ENCODE measurements around the gene SCIMP. TPM values are rescaled to one million over a fixed set of nuclear protein-coding genes. Genes with fewer than 3 reads are reported as not detected.
A peak's percentile ranks its signal among the peaks of the same experiment; 100 is the strongest.

Gene SCIMP
- total RNA-seq (ENCODE audit: unreplicated experiment) = not detected
- long read RNA-seq = 0 reads

DNA sequence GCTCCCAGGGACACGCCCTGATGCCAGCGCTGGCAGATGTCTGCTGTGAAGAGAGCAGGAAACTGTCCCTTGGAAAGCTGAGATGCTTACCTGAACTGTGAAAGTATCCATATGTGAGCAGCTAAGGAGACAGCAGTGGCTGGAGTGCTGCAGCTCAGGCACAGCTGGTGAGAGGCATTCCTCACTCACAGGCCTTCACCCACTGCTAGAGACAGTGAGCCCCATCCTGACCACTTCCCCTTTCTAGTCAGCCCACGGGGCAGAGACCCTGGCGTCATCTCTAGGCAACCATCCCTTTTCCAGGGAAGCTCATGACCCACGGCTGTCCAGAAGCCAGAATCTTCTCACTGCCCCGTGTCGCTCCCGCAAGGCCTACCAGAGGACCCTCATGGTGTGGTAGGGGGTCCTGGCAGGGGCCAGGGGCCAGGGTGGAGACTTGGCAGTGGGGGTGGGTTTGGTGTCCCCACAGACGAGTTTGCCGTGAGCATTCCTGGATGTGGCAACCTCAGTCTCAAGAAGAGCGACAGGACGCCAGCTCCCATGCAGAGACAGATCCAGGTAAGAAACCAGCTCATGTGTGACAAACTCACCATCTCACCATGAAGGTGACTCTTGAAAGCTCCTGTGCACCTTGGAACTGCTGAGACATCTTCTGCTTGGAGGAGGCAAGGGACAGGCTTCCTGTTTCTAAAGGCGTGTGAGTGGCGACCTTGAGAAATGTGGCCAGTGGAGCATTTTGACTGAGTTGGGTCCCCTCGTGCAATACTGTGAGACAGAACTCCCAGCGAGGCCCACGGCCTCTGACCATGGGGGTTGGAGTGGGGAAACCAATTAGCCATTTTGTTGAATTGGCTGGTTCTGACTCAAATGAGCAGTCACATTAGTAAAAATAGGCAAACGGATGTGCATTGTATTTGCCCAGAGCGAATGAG, at the start of gene SCIMP:
Gene SCIMP (minus strand): TSS at position 216 of the 932 bp plus-strand sequence. CDS start 105 bp downstream, at position 111.
- Mint-ChIP-seq H3K4me3 (ENCODE audit: unreplicated experiment) (peak within 1 kb of the TSS; percentile 63), H3K27ac (ENCODE audit: unreplicated experiment) (no peak within 1 kb of the TSS), H3K9me3 (ENCODE audit: unreplicated experiment) (no peaks in the 10 kb centered on the region), H3K27me3 (ENCODE audit: unreplicated experiment) (no peaks in the 10 kb centered on the region), H3K36me3 (ENCODE audit: low read depth, unreplicated experiment) (peaks cover 6% of the 10 kb centered on the region), H3K4me1 (ENCODE audit: unreplicated experiment) (peaks cover 2% of the 10 kb centered on the region)
- DNase-seq (ENCODE audit: low spot score) = no peak
- TF ChIP-seq, protein P1, sequence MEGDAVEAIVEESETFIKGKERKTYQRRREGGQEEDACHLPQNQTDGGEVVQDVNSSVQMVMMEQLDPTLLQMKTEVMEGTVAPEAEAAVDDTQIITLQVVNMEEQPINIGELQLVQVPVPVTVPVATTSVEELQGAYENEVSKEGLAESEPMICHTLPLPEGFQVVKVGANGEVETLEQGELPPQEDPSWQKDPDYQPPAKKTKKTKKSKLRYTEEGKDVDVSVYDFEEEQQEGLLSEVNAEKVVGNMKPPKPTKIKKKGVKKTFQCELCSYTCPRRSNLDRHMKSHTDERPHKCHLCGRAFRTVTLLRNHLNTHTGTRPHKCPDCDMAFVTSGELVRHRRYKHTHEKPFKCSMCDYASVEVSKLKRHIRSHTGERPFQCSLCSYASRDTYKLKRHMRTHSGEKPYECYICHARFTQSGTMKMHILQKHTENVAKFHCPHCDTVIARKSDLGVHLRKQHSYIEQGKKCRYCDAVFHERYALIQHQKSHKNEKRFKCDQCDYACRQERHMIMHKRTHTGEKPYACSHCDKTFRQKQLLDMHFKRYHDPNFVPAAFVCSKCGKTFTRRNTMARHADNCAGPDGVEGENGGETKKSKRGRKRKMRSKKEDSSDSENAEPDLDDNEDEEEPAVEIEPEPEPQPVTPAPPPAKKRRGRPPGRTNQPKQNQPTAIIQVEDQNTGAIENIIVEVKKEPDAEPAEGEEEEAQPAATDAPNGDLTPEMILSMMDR (IDR thresholded peaks at IDR 0.05; ENCODE audit: unreplicated experiment) = no peak

DNA sequence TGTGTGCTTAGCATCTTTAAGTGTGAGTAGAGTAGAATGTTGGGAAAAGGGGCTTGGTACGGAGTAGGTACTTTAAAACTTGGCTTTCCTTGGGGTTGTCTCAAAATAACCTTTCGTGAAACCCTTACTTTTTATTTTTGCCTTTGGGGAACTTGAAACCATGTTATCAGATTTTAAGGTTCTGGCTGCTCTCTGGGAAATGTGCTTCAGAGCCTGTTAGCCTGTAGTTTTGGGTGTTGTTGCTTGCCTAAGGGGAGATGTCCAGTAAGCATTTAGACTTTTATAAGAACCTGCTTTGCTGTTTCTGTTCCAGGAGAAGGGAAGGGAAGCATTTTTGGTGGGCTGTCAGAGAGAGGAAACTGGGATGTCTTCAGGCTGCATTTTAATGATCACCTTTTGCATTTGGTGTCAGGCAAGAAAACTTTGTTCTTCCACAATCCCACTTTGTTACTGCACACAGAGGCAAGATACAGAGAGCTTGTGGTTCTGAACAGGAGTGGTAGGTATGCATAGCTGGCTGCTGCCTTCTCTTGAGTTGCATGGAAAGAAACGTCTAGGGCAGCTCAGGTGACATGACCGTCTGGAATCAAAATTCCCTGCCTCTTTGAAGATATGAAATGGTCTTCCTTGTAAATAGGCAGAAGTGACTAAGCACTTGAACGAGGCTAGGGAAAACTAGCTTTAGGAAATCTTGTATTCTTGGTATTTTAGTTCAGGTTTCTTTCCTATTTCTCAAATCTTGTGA, 49.1 kb upstream of the SCIMP start:
- no peaks in the 10 kb centered on the region for H3K9me3 Mint-ChIP-seq (ENCODE audit: unreplicated experiment)
- H3K4me3 Mint-ChIP-seq (ENCODE audit: unreplicated experiment) = peak overlapping the region; percentile 94
- H3K27me3 Mint-ChIP-seq (ENCODE audit: unreplicated experiment) = peaks cover 3% of the 10 kb centered on the region
- no peaks in the 10 kb centered on the region for H3K36me3 Mint-ChIP-seq (ENCODE audit: low read depth, unreplicated experiment)
- H3K4me1 Mint-ChIP-seq (ENCODE audit: unreplicated experiment) = peaks cover 16% of the 10 kb centered on the region
- DNase-seq (ENCODE audit: low spot score) = no peak
- H3K27ac Mint-ChIP-seq (ENCODE audit: unreplicated experiment) = peak overlapping the region; percentile 23
- TF ChIP-seq, protein P1 (IDR thresholded peaks at IDR 0.05; ENCODE audit: unreplicated experiment) = no peak

DNA sequence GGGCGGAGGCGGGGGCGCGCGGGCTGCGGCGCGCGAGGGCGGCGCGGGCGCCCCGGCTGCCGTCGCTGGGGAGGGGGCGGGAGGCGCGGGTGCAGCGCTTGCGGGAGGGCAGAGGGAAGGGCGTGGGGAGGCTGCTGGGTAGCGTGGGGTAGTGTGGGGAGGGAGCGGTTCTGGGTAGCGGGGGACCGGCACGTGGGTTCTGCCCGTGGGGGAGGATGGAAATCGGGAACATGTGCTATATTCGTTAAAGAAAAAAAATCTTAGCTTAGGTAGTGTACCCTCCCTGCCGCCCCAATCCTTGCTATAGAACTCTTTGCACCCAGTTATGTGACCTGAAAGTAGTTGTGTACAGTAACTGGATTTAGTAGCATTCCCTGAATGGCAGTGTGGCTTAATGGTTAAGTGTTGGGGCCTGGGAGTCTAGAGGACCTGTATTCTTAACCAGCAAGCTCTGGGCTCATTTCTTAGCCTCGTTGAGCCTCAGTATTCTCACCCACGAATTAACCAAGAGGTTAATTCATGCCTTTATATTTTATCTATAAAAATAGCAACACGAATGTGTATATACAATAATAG, 48.1 kb upstream of the SCIMP start:
- DNase-seq (ENCODE audit: low spot score) = no peak
- Mint-ChIP-seq H3K4me3 (ENCODE audit: unreplicated experiment) (peak overlapping the region; percentile 94), H3K27ac (ENCODE audit: unreplicated experiment) (no peak overlapping the region), H3K9me3 (ENCODE audit: unreplicated experiment) (no peaks in the 10 kb centered on the region), H3K27me3 (ENCODE audit: unreplicated experiment) (peaks cover 3% of the 10 kb centered on the region), H3K4me1 (ENCODE audit: unreplicated experiment) (peaks cover 11% of the 10 kb centered on the region), H3K36me3 (ENCODE audit: low read depth, unreplicated experiment) (no peaks in the 10 kb centered on the region)
- TF ChIP-seq, protein P1 (IDR thresholded peaks at IDR 0.05; ENCODE audit: unreplicated experiment) = no peak

DNA sequence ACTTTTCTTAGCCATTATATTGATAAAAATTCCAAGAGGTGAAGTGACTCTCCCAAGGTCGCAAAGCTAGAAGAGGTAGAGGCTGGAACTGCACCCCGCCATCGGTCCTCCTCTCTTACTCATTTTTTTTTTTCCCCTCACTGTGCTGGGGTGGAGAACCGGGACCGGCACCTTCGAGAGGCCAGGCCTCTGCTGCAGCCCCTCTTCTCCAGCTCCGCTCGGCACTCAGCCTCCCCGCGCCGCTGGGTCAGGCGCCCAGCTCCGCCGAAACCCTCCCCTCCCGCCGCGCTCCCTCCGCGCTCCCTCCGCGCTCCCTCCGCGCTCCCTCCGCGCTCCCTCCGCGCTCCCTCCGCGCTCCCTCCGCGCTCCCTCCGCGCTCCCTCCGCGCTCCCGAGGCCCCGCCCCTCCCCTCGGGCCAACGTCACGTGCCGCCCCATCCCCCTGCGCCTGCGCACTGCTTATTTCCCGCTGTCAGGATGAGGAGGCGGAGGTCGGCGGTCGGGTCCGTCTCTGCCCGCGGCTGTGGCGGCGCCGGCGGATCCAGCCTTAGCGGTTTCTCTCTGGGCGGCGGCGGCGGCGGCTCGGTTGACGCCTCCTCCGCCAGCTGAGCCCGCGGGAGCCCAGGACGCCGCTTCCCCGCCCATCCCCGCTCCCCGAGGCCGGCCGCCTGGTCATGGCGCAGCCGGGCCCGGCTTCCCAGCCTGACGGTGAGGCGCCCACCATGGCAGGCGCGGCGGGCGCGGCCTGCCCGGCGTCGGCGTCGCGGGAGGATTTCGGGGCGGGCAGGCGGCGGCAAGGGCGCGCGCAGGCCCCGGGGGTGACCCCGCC, 47.4 kb upstream of the SCIMP start, which contains the start of gene RABEP1:
Gene RABEP1 (plus strand): TSS at position 471 of the 828 bp plus-strand sequence. CDS start 203 bp downstream, at position 674.
- no peak within 1 kb of the TSS for H3K27ac Mint-ChIP-seq (ENCODE audit: unreplicated experiment)
- H3K4me3 Mint-ChIP-seq (ENCODE audit: unreplicated experiment) = peak within 1 kb of the TSS; percentile 94
- H3K36me3 Mint-ChIP-seq (ENCODE audit: low read depth, unreplicated experiment) = no peaks in the 10 kb centered on the region
- peak; percentile 97 for DNase-seq (ENCODE audit: low spot score)
- peaks cover 3% of the 10 kb centered on the region for H3K27me3 Mint-ChIP-seq (ENCODE audit: unreplicated experiment)
- no peaks in the 10 kb centered on the region for H3K9me3 Mint-ChIP-seq (ENCODE audit: unreplicated experiment)
- H3K4me1 Mint-ChIP-seq (ENCODE audit: unreplicated experiment) = peaks cover 11% of the 10 kb centered on the region
- TF ChIP-seq, protein P1 (IDR thresholded peaks at IDR 0.05; ENCODE audit: unreplicated experiment) = peak; percentile 32
